Stimulated activated CD4-positive, alpha-beta T cell treated with anti-CD3 and anti-CD28 coated beads, Interleukin-1b, Interleukin-23, amount 100 ng/mL, for 24 hours (primary cell): ENCODE measurements around the gene SNCAIP.
"Not testable (repeated sequence)": the region's sequence is repeated elsewhere in the genome, so short reads cannot be mapped to it uniquely, and the experiment has no call there.

Source experiments
- DNase-seq, 4 experiments: peaks; one replicate each; pipeline ENCODE4 v3.0.0-alpha.2; 2020; ENCODE audit warnings: low read depth in 4 of 4, low spot score in 1 of 4

SNCAIP gene

DNA sequence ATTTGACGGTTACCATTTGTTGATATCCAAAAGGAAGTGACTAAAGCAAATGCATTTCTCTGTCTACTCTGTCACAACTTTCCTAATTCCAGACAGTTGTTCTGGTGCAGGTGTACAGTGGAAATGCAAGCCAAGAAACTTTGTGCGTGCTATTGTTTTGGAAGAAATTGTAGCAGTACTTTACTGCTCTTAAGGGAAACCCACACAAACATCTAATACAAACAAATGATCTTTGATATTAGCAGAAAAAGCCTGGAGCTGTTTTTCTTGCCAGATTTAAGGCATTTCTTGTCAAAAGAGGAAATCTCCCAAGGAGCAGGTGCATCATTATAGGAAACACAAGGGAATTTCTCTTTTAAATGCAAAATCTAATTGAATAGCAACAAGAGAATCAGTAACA lies 2.0 kb downstream of the SNCAIP start:
- no peak for DNase-seq

DNA sequence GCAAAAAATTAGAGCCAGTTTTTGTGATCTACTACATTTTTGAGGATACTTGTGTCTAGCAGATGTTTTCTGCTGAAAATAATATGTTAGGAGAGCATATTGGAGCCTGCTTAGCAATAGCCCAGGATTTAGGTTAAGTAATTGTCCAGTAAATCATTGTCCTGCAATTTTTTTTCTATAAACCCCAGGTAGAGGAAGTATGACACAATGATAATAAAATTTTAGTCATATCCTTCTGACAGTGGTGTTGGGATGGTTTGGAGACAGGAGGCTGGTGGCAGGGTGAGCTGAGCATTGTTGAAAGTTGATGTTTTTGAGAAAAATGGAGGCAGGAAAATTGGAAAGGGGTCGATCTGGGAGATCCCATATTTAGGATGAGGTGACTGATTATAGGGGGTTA lies 3.5 kb downstream of the SNCAIP start:
- DNase-seq, result no peak

DNA sequence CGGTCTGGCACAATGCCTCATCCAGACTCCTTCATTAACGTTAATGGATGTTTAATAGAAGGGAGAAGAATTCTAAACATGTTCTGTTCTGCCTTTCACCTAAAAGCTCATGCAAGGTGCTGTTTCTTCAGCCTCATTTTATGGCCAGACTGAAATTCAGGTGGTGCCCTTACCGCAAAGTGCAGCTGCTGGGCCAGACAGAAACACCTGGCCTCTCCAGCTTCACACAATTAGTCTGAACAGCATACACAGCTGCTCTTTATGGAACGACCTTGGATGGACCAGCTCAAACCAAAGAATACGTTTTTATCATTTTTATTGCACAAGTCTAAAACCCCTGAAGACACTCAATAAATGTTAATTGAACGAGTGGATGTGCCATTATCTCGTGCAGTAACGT lies 4.6 kb downstream of the SNCAIP start:
- DNase-seq, result no peak

DNA sequence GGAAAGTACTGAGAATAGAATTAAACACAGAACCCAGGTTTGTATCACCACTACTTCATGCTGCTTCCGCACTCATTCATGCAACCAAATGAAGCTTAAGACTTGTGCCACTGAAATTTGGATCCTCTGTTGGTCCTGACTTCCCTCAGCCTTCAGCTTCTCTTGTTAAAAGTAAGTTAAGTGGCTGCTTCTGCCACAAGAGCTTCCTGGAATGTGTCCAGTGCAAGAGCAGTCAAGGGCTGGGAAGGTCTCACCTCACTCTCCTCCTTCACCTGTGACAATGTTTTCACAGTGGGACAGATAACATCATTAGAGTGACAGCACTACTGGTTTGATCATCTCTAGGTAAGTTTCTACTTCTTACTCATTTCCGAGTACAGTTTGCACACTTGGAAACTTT lies 7.9 kb downstream of the SNCAIP start:
- DNase-seq, result no peak

DNA sequence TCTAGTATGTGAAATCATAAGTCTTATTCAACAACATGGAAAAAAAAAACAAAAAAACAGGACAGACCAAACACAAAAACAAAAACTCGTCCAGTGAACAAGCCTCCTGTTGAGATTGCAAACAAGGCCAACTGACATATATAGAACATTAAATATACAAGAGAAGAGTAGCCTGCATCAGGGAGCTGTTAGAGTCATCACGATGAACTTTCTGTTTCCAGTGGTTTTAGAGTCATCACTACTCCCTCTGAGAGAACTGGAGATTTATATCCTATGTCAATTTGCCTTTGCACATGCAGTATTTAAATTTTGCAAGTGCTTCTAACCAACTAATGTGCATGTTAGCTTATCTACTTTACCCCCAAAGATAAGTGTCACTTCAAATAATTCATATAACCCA lies 9.9 kb downstream of the SNCAIP start:
- no peak for DNase-seq

DNA sequence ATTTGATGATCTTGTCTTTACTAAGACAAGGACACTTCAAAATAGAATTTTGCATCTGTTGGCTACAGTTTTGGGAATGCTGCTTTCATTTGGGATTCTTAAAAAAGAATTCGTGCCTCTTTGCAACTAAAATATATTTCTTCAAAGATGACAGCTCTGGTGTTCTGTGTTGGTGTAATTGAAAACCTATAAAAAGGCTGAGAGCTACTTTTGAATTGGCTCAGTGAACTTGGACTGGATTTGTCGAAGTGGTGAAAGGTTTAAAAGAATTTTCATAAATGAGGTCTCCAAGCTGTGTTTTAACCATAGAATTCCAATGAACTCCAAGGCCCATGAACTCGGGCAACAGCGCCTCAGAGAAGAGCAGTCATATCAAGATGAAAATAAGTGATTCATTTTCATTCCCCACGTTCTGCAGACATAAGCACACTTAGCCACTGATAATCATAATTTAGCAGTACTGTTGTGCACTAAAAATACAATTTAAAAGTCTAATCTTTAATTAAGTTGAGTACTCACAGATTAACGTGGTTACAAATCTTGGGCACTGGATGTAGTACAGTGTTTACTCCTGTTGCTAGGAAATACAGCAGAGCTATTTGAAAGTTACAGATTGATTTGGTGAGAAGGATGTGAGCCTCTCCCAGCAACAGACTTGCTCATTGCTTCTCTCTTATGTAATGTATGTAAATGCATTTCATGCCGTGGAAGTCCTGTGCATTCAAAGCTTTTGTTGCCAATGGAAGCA lies 10.9 kb downstream of the SNCAIP start:
- DNase-seq, result no peak

DNA sequence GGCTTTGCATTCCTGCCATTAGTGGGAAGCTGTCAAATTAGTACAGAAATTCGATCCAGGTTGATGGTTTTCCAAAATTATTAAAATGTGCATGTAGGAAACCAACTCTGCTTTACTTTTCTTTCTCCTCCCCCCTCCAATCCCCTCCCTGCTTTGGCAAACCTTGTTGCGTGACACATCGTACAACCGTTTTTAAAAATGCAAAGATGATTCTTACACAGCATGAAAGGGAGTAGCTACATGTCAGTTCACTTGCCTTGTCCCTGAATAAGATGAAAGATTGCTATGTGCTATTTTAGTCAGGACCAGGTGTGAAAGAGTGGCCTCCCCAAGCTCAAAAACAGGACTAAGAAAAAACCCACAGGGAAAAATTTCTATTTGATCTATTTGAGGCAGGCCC lies 11.7 kb downstream of the SNCAIP start:
- no peak for DNase-seq

DNA sequence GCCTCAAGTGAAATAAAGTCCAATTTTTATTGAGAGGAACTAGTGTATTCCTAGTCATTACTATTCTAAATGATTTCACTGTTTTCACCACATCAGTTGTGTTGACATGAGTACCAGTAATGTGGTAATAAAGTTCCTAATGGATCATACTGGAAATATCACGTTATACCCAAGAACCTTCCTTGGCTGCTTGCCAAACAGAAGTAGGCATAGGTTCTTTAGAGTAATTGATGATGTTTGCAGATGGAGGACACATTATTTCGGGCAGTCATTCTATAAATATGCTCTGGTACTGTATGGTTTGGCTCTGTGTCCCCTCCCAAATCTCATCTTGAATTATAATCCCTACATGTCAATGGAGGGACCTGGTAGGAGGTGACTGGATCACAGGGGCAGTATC lies 15.1 kb downstream of the SNCAIP start:
- DNase-seq, result no peak

DNA sequence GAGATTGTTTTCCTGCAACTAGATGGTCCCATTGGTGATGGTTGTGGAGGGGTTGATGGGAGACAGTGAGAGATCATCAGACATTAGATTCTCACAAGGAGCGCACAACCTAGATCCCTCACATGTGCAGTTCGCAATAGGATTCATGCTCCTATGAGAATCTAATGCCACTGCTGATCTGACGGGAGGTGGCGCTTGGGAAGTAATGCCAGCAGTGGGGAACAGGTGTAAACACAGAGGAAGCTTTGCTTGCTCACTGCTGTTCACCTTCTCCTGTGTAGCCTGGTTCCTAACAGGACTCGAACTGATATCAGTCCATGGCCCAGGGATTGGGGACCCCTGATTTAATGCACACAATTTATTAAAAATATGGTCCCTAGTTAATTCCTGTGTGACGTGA lies 18.8 kb downstream of the SNCAIP start:
- no peak for DNase-seq

DNA sequence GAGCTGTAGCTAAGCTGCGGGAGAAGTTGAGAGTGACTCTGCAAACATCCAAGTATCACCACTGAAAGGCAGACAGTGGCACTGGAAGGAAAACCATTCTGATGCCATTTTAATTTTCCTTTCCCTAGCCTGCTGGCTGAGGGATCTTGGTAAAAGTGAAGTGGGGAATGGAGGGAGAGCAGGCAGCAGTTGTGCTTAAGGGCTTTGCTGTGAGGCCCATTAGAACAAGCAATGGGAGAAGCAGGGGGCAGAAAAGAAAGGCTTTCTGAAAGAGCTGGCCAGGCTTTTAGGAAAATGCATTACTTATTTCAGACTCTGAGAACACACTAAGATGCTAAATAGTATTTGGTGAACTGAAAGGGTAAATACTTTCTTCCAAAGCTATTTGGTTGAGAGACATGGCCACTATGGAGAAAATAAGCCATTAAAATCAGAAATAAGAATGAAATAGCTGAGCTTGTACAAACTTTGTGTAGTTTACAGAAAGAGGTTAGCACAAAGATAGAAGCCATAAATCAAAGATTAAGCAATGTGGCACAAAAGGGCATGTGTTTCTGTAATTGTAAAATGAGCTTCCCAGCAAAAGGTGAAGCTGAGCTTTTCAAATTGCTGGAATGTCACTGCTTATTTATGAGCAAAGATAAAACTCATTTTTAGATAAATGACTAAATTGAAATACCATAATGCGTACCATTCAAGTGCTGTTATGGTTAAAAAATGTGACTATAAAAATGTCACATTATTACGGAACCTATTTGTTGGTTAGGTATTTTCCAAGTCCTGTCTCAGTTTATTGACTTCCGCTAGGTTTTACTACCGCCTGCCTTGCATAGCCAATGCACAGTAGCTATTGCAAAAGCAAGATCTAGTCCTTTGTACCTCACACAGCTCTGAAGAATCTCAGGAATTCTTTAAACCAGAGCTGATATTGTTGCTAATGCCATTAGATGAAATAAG lies 20.8 kb downstream of the SNCAIP start:
- DNase-seq, result no peak

DNA sequence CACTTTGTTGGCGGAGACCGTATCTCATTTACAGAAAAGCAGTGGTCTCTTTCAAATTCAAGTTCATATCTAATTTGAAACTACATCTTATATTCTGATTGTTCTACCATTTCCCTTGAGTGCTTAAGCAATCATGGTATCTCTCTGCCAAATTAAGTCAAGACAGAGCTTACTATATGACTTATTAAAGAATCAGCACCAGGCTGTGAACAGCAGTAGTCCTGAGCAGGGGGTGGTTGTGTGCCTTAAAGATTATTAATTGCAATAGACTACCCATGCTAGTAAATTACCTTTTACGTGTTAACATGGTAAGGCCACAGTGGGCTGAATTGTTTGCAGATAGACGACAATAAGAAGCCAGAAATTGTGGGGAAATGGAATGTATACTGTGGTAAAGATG lies 21.5 kb downstream of the SNCAIP start:
- DNase-seq, result no peak

DNA sequence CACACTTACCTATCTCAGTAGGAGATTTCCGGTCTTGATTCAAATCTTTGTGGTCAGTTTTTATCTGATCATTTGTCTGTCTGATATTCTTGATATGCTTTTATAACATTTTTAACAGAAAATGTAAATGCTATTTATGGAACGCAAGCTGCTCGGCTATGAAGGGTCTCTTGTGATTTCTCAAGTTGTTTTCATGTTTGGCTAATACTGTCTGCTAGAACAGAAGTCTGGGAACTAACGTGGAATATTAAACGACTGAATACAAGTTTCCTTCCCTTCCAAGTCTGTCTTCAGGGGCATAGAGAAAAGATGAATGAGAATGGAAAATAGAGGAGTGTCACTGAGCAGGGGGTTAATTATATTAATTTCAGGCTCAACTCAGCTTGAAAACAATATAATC lies 27.6 kb downstream of the SNCAIP start:
- no peak for DNase-seq

DNA sequence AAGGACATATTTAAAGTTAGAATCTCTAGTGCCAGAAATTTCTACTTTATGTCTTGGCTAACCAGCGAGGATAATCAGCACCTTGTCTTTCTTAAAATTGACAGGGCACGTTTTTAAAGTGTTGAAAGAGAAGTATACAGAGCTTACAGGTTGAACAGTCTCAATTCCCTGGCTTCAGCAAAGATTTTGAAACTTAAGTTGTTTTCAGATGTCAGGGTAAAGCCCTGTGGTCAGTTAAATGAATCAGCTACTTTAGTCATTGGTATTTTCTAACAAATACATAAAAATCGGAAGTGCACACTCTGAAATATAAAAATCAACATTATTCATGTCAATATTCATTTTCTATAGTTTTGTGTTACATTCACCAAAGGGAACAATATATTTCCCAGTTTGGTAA lies 29.1 kb downstream of the SNCAIP start:
- no peak for DNase-seq

DNA sequence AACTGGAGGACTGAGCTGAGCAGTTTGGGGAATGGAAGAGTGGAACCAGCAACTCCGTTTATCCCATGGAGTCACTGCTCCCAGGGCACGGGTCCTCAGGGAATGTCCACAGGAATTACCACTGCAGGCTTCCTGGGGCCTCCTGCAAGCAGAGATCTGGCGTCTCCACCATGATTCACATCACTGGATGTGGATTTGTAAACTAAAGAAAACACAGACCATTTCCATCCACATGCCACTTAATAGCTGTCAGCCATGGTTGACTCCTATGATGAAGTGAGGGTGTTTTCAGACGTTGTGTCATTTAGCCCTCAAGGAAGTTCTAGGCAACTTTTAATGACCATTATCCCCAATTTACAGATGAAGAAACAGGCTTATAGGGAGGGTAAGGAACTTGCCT lies 30.2 kb downstream of the SNCAIP start:
- no peak for DNase-seq

DNA sequence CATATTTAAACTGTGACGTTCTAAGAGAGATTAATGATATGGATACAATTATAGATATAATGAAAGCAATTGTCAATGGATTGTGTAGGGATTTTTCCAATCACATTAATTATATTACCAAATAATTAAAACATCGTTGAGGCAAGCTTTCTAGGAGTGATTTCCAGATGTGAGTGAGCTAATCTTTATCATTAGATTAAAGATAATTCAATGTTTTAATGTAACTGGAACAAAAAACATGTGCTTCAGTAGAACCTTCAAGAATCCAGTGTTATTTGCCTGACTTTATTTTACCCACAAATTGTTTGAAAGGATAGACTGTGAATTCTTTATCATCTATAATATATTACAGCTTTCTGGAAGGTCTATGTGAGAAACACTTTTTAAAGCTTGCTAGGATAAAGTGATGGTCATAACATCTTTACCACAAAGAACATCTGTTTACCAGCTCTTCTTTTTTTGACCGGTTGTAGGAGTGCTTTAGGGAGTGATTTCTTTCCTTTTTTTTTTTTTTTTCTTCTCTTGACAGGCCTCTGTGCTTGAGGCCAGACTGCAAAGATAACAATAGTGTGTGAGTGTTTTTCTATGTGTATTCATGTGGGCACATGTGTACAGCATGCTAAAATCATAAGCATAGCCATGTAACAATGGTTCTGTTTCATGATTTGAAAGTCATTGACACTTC lies 35.0 kb downstream of the SNCAIP start:
- no peak for DNase-seq

DNA sequence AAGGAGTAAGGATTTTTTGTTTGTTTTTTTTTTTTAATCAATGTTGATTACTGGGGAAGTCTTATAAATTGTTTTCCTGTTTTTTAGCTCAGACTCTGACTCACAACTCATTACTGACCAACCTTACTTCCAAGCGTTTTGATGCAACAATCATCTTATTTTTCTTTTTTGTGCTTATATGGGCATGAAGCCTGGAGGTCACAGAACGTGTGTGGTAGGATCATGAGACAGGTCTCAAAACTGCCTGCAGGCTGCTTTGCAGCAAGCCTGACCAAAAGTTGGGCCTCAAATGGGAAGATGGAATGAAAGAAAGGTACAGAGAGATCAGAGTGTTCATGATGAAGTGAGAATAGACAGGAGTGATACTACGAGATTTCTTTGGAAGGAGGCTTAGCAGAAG lies 38.5 kb downstream of the SNCAIP start:
- no peak for DNase-seq

DNA sequence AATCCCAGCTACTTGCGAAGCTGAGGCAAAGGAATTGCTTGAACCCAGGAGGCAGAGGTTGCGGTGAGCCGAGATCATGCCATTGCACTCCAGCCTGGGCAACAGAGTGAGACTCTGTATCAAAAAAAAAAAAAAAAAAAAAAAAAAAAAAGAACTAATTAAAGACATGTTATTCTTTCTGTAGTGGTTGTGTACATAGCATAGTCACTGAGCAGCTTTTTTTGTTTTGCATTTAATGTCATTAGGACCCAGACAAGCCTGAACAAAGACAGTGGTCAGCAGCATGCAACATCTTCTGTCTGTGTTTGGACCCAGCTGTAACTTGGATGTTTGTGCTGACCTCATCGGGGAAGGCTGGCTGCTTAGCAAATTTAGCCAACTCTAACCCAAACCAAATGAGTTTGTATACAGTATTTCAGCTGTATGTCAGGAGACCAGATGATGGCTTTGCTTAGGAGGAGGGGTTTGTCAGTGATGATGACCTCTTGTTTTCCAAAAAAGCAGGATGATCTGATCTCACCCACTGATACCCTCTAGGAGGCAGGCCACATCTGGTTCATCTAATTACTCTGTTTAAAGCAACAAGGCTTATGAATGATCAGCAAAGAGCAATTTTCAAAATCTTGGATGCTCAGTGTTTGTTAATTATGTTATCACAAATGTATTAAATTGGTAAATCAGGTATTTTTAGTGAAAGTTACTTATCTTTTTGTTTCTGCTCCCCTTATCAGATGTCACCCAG lies 39.5 kb downstream of the SNCAIP start:
- DNase-seq, result no peak

DNA sequence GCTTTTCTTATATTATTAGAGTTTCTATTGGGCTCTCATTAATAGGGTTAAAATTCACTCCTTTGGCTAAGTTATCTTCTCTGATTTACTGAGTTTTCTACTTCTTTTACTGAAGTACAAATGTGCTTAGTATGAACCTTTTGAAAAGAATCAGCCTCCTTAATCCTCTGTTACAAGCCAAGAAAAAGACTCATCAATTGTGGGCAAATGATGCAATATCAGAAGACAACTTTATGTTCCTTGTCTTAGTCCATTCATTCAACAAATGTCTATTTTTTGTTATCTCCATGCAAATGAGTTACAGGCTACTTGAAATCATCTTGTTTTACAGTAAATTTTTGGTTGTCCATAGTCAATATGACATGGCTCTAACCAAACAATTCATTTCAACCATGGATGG lies 40.3 kb downstream of the SNCAIP start:
- no peak for DNase-seq

DNA sequence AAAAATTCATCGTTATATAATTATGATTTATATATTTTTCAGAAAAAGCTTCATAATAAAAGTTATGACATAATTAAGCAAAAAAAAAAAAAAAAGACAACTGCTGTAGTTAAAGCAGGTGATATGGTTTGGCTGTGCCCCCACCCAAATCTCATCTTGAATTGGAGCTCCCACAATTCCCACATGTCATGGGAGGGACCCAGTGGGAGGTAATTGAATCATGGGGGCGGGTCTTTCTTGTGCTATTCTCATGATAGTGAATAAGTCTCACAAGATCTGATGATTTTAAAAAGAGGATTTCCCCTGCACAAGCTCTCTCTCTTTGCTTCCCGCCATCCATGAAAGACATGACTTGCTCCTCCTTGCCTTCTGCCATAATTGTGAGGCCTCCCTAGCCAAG lies 41.3 kb downstream of the SNCAIP start:
- not testable (repeated sequence) for DNase-seq

DNA sequence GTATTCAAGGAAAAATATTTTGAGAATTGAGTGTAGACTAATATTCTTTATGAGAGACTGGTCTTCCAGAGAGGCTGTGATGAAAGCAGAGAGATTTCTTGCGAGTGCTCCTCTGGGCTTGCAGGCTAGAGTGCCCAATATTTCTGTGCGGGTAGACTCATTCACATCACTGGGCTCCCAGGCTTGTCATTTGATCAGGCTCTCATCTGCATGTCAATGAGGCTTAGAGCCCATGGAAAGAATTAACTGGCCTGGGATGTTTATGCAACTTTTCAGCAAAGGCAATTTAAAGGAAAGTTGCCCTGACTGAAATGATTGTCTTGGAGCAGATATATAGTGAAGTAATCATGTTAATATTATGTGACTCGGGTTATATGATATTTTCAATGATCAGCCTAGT lies 42.3 kb downstream of the SNCAIP start:
- no peak for DNase-seq

DNA sequence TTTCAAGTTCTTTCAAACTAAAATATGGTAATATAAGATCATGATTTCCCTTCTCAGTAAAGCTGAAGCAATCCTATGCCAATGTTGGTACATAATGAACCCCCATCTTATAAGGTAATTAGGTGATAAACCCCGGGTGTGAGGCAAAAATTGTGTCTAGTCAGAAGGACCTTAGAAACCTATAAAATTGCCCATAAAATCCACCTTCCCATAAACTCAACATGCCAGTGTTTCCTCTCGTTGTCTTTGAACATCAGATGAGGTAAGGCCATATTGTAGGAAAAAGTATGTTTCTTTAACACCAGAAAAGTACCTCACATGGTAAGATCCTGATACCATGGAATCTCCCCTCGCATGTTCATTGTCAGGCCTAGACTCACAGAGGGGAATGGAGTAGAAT lies 43.3 kb downstream of the SNCAIP start:
- no peak for DNase-seq
